Neural crest cell (in vitro differentiated cells): ENCODE measurements around the gene SETD7. TPM values are rescaled to one million over a fixed set of nuclear protein-coding genes. Genes with fewer than 3 reads are reported as not detected.

ENCODE experiments used
- DNase-seq: peaks from one replicate; pipeline ENCODE4 v3.0.0; 2021; ENCODE audit warnings: low read depth, mixed read lengths, low spot score
- H3K27ac Mint-ChIP-seq: one replicate; pipeline ENCODE4 v1.8.0; 2021; ENCODE audit warnings: mild to moderate bottlenecking, mixed read lengths; ENCODE audit not compliant: unreplicated experiment
- H3K27me3 Mint-ChIP-seq: 2 replicates; pipeline ENCODE4 v1.8.0; 2021; ENCODE audit warnings: low read depth, mild to moderate bottlenecking, mixed read lengths
- H3K36me3 Mint-ChIP-seq: 2 replicates; pipeline ENCODE4 v1.8.0; 2021; ENCODE audit warnings: low read depth, mild to moderate bottlenecking, mixed read lengths
- H3K4me1 Mint-ChIP-seq: 2 replicates; pipeline ENCODE4 v1.8.0; 2021; ENCODE audit warnings: mixed read lengths
- H3K4me3 Mint-ChIP-seq: one replicate; pipeline ENCODE4 v1.8.0; 2021; ENCODE audit warnings: mild to moderate bottlenecking, mixed read lengths
- H3K9me3 Mint-ChIP-seq: 2 replicates; pipeline ENCODE4 v1.8.0; 2021; ENCODE audit warnings: mixed read lengths
- CTCF ChIP-seq: fragments of 200-600 bp; sonication (generic); conservative IDR thresholded peaks from 2 replicates; pipeline ENCODE4 v1.5.0; 2021; ENCODE audit warnings: antibody characterized with exemption, mild to moderate bottlenecking
- total RNA-seq: library from RNA; stranded (reverse); gene quantifications from 2 replicates; pipeline ENCODE4 v1.2.1, GENCODE V29; 2021

SETD7 gene
- total RNA-seq, 1 donor from 2014 or later: 11.1 TPM

DNA sequence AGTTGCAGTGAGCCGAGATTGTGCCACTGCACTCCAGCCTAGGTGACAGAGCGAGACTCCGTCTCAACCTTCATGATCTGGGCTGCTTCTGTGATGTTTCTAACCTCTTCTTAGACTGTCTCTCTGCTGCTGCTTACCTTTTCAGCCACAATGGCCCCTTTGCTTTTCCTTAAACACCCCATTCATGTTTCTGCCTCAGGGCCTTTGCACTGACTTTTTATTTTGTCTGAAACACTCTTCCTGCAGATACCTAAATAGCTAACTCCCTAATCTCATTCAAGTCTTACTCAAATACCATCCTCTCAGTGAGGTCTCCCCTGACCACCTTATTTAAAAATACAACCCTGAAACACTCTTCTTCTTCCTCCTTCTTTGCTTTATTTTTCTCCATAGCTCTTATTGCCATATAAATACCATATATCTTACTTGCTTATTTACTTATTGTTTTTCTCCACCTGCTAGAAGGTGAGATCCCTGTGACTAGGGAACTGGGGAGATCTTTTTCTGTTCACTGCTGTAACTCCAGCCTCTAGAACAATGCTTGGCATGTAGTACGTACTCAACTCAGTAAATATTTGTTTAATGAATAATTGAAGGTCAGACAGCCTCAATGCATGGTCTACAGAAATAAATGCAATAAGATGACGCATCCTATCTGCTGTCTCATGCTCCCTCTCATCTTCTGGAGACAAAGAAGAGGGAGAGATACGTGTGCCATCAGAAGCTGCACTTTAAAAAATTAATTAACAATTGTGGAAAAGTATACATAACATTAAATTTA is 43.8 kb upstream of the SETD7 start:
- Mint-ChIP-seq H3K4me1 (peaks cover 23% of the 10 kb centered on the region), H3K4me3 (no peak overlapping the region), H3K27ac (no peak overlapping the region), H3K27me3 (no peaks in the 10 kb centered on the region), H3K36me3 (no peaks in the 10 kb centered on the region), H3K9me3 (no peaks in the 10 kb centered on the region)
- no peak for TF ChIP-seq CTCF
- DNase-seq: no peak

- TF ChIP-seq CTCF: no peak
- Mint-ChIP-seq H3K4me1 (peaks cover 23% of the 10 kb centered on the region), H3K36me3 (no peaks in the 10 kb centered on the region), H3K27ac (no peak overlapping the region), H3K27me3 (no peaks in the 10 kb centered on the region), H3K9me3 (no peaks in the 10 kb centered on the region), H3K4me3 (no peak overlapping the region)
- no peak for DNase-seq
Measured at GRCh38 chr4:139599076-139599475, 43.1 kb upstream of the SETD7 start.

- no peak overlapping the region for H3K4me3 Mint-ChIP-seq
- H3K4me1 Mint-ChIP-seq: peaks cover 23% of the 10 kb centered on the region
- H3K27me3 Mint-ChIP-seq: no peaks in the 10 kb centered on the region
- no peak overlapping the region for H3K27ac Mint-ChIP-seq
- H3K36me3 Mint-ChIP-seq: no peaks in the 10 kb centered on the region
- no peaks in the 10 kb centered on the region for H3K9me3 Mint-ChIP-seq
- DNase-seq: no peak
- no peak for TF ChIP-seq CTCF
Measured at GRCh38 chr4:139596684-139597279, 40.8 kb upstream of the SETD7 start.

GRCh38 chr4:139596034-139596683 is 40.1 kb upstream of the SETD7 start:
- peaks cover 23% of the 10 kb centered on the region for H3K4me1 Mint-ChIP-seq
- H3K27me3 Mint-ChIP-seq: no peaks in the 10 kb centered on the region
- DNase-seq: no peak
- H3K27ac Mint-ChIP-seq: no peak overlapping the region
- H3K9me3 Mint-ChIP-seq: no peaks in the 10 kb centered on the region
- no peak for TF ChIP-seq CTCF
- no peak overlapping the region for H3K4me3 Mint-ChIP-seq
- H3K36me3 Mint-ChIP-seq: no peaks in the 10 kb centered on the region

DNA sequence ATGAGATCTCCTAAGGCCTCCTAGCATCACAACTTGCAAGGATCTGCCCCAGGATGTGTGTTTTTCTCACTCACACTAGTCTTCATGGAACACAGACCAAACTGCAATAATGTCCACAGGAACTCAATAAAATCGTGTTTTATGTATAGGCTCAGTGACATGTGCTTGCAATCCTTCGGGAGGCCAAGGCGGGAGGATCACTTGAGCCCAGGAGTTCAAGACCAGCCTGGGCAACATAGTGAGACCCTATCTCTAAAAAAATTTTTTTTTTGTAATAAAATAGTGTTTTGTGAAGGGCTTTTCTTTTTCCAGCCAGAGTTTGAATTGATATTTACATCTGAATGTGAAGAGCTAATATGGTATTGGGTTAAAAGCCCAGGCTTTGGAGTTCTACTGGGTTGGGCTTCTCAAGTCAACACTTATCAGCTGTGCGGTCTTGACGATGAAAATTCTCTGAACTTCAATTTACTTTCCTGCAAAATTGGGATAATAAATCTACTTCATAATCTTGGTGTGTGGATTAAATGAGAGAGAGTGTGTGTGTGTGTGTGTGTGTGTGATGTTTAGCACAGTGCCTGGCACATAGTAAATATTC is 38.7 kb upstream of the SETD7 start:
- DNase-seq: no peak
- no peaks in the 10 kb centered on the region for H3K9me3 Mint-ChIP-seq
- no peaks in the 10 kb centered on the region for H3K27me3 Mint-ChIP-seq
- TF ChIP-seq CTCF: no peak
- H3K36me3 Mint-ChIP-seq: no peaks in the 10 kb centered on the region
- peaks cover 23% of the 10 kb centered on the region for H3K4me1 Mint-ChIP-seq
- no peak overlapping the region for H3K4me3 Mint-ChIP-seq
- H3K27ac Mint-ChIP-seq: no peak overlapping the region
